PC-3 (cell line): ENCODE results near the gene RTN4RL1. TPM values are rescaled to one million over a fixed set of nuclear protein-coding genes. Genes with fewer than 3 reads are reported as not detected.
A peak's percentile ranks its signal among the peaks of the same experiment; 100 is the strongest.

Experiments used
- ATAC-seq: fragments of 200-7000 bp; cut with Tn5 transposase; 2 replicates; pipeline ENCODE4 v1.9.1; 2020; ENCODE audit warnings: mild to moderate bottlenecking, moderate library complexity
- BruUV-seq: library from RNA; stranded (reverse); fragments of 400-500 nt; replicated peaks from 2 replicates; lab custom pipeline; 2021; lab: Mats Ljungman, UMichigan
- CTCF ChIA-PET: fragments of 300-600 bp; sonication (Branson Sonifier 250); formaldehyde crosslinking; loops from one replicate; lab custom pipeline; 2022; ENCODE audit warnings: antibody characterized with exemption; lab: Charles Lee
- POLR2A ChIA-PET: fragments of 300-600 bp; sonication (Branson Sonifier 250); formaldehyde crosslinking; loops from one replicate; lab custom pipeline; 2022; ENCODE audit warnings: antibody characterized with exemption; ENCODE audit not compliant: unreplicated experiment; lab: Charles Lee
- DNase-seq: peaks from one replicate; pipeline ENCODE4 v3.0.0-alpha.2; 2015
- H2AFZ ChIP-seq: fragments of 300-600 bp; sonication (generic); 2 replicates; pipeline ENCODE4 v1.6.0; 2016; ENCODE audit warnings: antibody characterized with exemption, low read length
- H3F3A ChIP-seq: fragments of 300-600 bp; sonication (generic); one replicate; pipeline ENCODE4 v1.6.0; 2017; ENCODE audit warnings: antibody characterized with exemption, low read length, control low read depth, mild to moderate bottlenecking; ENCODE audit not compliant: unreplicated experiment
- H3K27ac ChIP-seq: fragments of 300-600 bp; sonication (generic); 2 replicates; pipeline ENCODE4 v1.5.1; 2016; ENCODE audit warnings: mild to moderate bottlenecking, low read length
- H3K27me3 ChIP-seq: fragments of 300-600 bp; sonication (generic); 2 replicates; pipeline ENCODE4 v1.6.1; 2016; ENCODE audit warnings: low read length, mixed read lengths
- H3K36me3 ChIP-seq: fragments of 300-600 bp; sonication (generic); 2 replicates; pipeline ENCODE4 v1.6.1; 2016; ENCODE audit warnings: low read depth, mixed run types, low read length, mixed read lengths
- H3K4me1 ChIP-seq: fragments of 300-600 bp; sonication (generic); 2 replicates; pipeline ENCODE4 v1.5.1; 2016; ENCODE audit warnings: low read length; ENCODE audit not compliant: insufficient read depth
- H3K4me2 ChIP-seq: fragments of 300-600 bp; sonication (generic); 2 replicates; pipeline ENCODE4 v1.6.0; 2016; ENCODE audit warnings: low read length
- H3K4me3 ChIP-seq: fragments of 300-600 bp; sonication (generic); 2 replicates; pipeline ENCODE4 v1.5.1; 2016; ENCODE audit warnings: mild to moderate bottlenecking, low read length, mixed read lengths
- H3K79me2 ChIP-seq: fragments of 300-600 bp; sonication (generic); 2 replicates; pipeline ENCODE4 v1.6.1; 2017; ENCODE audit warnings: low read length, mixed read lengths
- H3K9ac ChIP-seq: fragments of 300-600 bp; sonication (generic); 2 replicates; pipeline ENCODE4 v1.6.0; 2016; ENCODE audit warnings: mild to moderate bottlenecking, low read length
- H3K9me2 ChIP-seq: fragments of 300-600 bp; sonication (generic); replicated peaks from 2 replicates; pipeline ENCODE4 v1.6.1; 2016; ENCODE audit warnings: mixed run types, low read length, mixed read lengths
- H3K9me3 ChIP-seq: fragments of 300-600 bp; sonication (generic); 2 replicates; pipeline ENCODE4 v1.6.1; 2016; ENCODE audit warnings: low read length, mixed read lengths
- H4K20me1 ChIP-seq: fragments of 300-600 bp; sonication (generic); 2 replicates; pipeline ENCODE4 v1.6.1; 2016; ENCODE audit warnings: low read length, mixed read lengths
- EZH2 ChIP-seq: fragments of 300-600 bp; sonication (generic); IDR thresholded peaks from one replicate; pipeline ENCODE4 v1.6.1; 2017; ENCODE audit warnings: antibody characterized with exemption, mild to moderate bottlenecking, low read length; ENCODE audit not compliant: unreplicated experiment
- EZH2phosphoT487 ChIP-seq: fragments of 300-600 bp; sonication (generic); IDR thresholded peaks from 2 replicates; pipeline ENCODE4 v1.6.1; 2018; ENCODE audit warnings: mild to moderate bottlenecking, antibody characterized with exemption, low read length, borderline replicate concordance
- intact Hi-C: fragments of 100-400 bp; cut with micrococcal nuclease; formaldehyde crosslinking; loops from 2 replicates; pipeline ENCODE4 v1.9.0; 2023
- total RNA-seq: library from RNA; depleted of rRNA; stranded (reverse); fragments of >200 nt; gene quantifications from 2 replicates; pipeline ENCODE4 v1.2.3, GENCODE V29; 2014
- TF ChIP-seq, protein P1 (sequence below): fragments of 300-600 bp; sonication (generic); conservative IDR thresholded peaks from 2 replicates; pipeline ENCODE4 v1.5.1; 2017; ENCODE audit warnings: antibody characterized with exemption, low read depth, mild to moderate bottlenecking, low read length

Gene RTN4RL1
- total RNA-seq, 1 experiment from 2014 or later, result 6.9 TPM

DNA sequence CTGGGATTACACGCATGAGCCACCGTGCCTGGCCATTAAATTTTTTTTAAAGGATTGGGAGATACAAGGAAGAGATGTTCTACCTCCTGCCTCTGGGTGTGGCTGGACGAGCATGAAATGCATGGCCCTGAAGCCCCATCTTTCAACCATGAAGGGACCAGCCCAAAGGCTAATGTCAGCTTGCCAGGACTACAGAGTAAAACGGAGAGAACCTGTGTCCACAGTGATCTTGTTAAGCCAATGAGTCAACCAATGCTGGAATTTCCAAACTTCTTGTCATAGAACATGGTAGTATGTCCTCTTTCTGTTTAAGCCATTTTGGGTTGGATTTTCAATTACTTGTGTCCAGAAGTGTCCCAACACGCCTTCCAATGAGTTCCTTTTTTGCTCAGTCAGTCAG lies 71.3 kb downstream of the RTN4RL1 start:
- intact Hi-C loops, result no loop called here
- ChIA-PET POLR2A (no interaction called here), CTCF (no interaction called here)

DNA sequence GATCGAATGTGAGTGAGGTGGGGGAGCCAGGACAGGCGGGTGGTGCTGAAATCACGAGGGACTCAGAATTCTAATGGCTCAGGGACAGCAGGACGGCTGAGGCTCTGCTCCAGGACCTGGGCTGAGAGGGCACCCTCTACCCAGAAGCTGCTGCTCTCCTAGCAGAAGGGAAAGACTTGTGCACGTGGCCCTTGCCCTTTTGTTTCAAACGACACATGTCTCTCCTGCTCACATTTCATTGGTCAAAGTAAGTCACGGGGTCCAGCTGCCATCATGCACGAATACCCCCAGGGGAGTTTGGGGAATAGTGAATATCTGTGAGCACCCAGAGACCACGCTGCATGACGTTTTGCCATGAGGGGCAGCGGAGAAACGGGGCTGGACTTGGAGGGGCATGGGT lies 73.2 kb downstream of the RTN4RL1 start:
- H3F3A ChIP-seq, result no peaks in the 10 kb centered on the region
- H3K4me3 ChIP-seq, result no peak overlapping the region
- H3K9me2 ChIP-seq, result no peaks in the 10 kb centered on the region
- no peaks in the 10 kb centered on the region for H3K27me3 ChIP-seq
- H3K4me2 ChIP-seq, result no peak overlapping the region
- ChIA-PET POLR2A (no interaction called here), CTCF (no interaction called here)
- TF ChIP-seq EZH2 (no peak), EZH2phosphoT487 (no peak)
- TF ChIP-seq, protein P1, sequence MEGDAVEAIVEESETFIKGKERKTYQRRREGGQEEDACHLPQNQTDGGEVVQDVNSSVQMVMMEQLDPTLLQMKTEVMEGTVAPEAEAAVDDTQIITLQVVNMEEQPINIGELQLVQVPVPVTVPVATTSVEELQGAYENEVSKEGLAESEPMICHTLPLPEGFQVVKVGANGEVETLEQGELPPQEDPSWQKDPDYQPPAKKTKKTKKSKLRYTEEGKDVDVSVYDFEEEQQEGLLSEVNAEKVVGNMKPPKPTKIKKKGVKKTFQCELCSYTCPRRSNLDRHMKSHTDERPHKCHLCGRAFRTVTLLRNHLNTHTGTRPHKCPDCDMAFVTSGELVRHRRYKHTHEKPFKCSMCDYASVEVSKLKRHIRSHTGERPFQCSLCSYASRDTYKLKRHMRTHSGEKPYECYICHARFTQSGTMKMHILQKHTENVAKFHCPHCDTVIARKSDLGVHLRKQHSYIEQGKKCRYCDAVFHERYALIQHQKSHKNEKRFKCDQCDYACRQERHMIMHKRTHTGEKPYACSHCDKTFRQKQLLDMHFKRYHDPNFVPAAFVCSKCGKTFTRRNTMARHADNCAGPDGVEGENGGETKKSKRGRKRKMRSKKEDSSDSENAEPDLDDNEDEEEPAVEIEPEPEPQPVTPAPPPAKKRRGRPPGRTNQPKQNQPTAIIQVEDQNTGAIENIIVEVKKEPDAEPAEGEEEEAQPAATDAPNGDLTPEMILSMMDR, result no peak
- no peak for DNase-seq
- no peak for ATAC-seq
- no peak overlapping the region for H3K27ac ChIP-seq
- no peaks in the 10 kb centered on the region for H3K9me3 ChIP-seq
- intact Hi-C loops, result no loop called here
- BruUV-seq, result no TSS peak
- no peaks in the 10 kb centered on the region for H3K4me1 ChIP-seq
- H3K79me2 ChIP-seq, result no peaks in the 10 kb centered on the region
- no peaks in the 10 kb centered on the region for H4K20me1 ChIP-seq
- no peaks in the 10 kb centered on the region for H3K36me3 ChIP-seq
- H2AFZ ChIP-seq, result no peak overlapping the region
- no peak overlapping the region for H3K9ac ChIP-seq

More for the DNA sequence above, 71.3 kb downstream of the RTN4RL1 start:
- no TSS peak for BruUV-seq
- peak; percentile 17 for DNase-seq
- H3K36me3 ChIP-seq, result no peaks in the 10 kb centered on the region
- H3K9ac ChIP-seq, result no peak overlapping the region
- H3K9me3 ChIP-seq, result no peaks in the 10 kb centered on the region
- no peaks in the 10 kb centered on the region for H3K4me1 ChIP-seq
- no peak for ATAC-seq
- H2AFZ ChIP-seq, result no peak overlapping the region
- H3F3A ChIP-seq, result no peaks in the 10 kb centered on the region
- H3K4me3 ChIP-seq, result no peak overlapping the region
- H3K9me2 ChIP-seq, result no peaks in the 10 kb centered on the region
- no peak overlapping the region for H3K27ac ChIP-seq
- H3K4me2 ChIP-seq, result no peak overlapping the region
- no peaks in the 10 kb centered on the region for H3K27me3 ChIP-seq
- no peaks in the 10 kb centered on the region for H3K79me2 ChIP-seq
- no peak for TF ChIP-seq EZH2
- TF ChIP-seq, protein P1, result no peak
- no peak for TF ChIP-seq EZH2phosphoT487
- no peaks in the 10 kb centered on the region for H4K20me1 ChIP-seq

DNA sequence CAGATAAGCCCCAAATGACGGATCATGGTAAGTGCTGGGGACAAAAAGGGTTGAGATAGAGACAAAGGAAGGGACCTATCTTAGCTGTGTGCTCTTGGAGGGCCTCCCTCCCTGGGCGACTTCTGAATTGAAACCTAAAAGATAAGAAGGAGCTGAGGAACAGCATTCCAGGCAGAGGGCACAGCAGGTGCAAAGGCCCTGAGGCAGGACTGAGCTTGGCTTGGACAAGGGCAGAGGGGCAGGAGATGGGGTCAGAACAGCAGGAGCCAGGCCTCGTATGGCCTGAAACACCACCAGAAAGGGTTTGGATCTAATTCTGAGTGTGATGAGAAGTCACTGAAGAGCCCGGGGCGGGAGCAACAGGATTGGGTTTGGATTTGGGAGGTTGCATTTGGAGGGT lies 75.4 kb downstream of the RTN4RL1 start:
- no peaks in the 10 kb centered on the region for H3K9me2 ChIP-seq
- H3K4me1 ChIP-seq, result no peaks in the 10 kb centered on the region
- POLR2A ChIA-PET, result no interaction called here
- CTCF ChIA-PET, result no interaction called here
- H3F3A ChIP-seq, result no peaks in the 10 kb centered on the region
- no peak overlapping the region for H3K9ac ChIP-seq
- intact Hi-C loops, result no loop called here
- no peaks in the 10 kb centered on the region for H3K9me3 ChIP-seq
- ATAC-seq, result no peak
- no peak overlapping the region for H3K27ac ChIP-seq
- H2AFZ ChIP-seq, result no peak overlapping the region
- H3K36me3 ChIP-seq, result no peaks in the 10 kb centered on the region
- no peaks in the 10 kb centered on the region for H4K20me1 ChIP-seq
- DNase-seq, result no peak
- no peak overlapping the region for H3K4me2 ChIP-seq
- no peaks in the 10 kb centered on the region for H3K27me3 ChIP-seq
- TF ChIP-seq, protein P1, result no peak
- TF ChIP-seq EZH2phosphoT487, result no peak
- TF ChIP-seq EZH2, result no peak
- H3K79me2 ChIP-seq, result no peaks in the 10 kb centered on the region
- BruUV-seq, result no TSS peak
- no peak overlapping the region for H3K4me3 ChIP-seq
